Sigmoid colon (tissue), 4 donors: ENCODE measurements around the gene ACCSL.

Experiments
- CTCF ChIP-seq, 4 experiments: fragments of 450-650 bp in 3 of 4; fragments of 200-600 bp in 1 of 4; IDR thresholded peaks; one replicate each; pipeline ENCODE4 v1.5.1; 2016 to 2019; ENCODE audit warnings: antibody characterized with exemption in 4 of 4, mild to moderate bottlenecking in 3 of 4, moderate library complexity in 2 of 4
- POLR2A ChIP-seq, 2 donors: fragments of 450-650 bp; IDR thresholded peaks; one replicate each; pipeline ENCODE4 v1.6.1; 2016; ENCODE audit warnings: antibody characterized with exemption in 2 of 2, mild to moderate bottlenecking in 2 of 2, moderate library complexity in 2 of 2
- POLR2AphosphoS5 ChIP-seq, 4 donors: sonication (generic); formaldehyde crosslinking; IDR thresholded peaks; one replicate each; pipeline ENCODE4 v1.6.1; 2017; ENCODE audit warnings: antibody characterized with exemption in 4 of 4

- TF ChIP-seq POLR2A (IDR thresholded peaks at IDR 0.05) (no peak), POLR2AphosphoS5 (IDR thresholded peaks at IDR 0.05) (no peak), CTCF (IDR thresholded peaks at IDR 0.05) (no peak)
These were observed 42.6 kb upstream of the ACCSL start for GRCh38 chr11:44005063-44005701.
